GM12801 (cell line): ENCODE data around the gene PRDM12.

Experiments
- TF ChIP-seq, protein P1 (sequence below): IDR thresholded peaks from one replicate; pipeline ENCODE4 v1.5.1; 2011; ENCODE audit warnings: control low read depth; ENCODE audit not compliant: insufficient read length; ENCODE audit errors: extremely low read depth

Gene PRDM12

DNA sequence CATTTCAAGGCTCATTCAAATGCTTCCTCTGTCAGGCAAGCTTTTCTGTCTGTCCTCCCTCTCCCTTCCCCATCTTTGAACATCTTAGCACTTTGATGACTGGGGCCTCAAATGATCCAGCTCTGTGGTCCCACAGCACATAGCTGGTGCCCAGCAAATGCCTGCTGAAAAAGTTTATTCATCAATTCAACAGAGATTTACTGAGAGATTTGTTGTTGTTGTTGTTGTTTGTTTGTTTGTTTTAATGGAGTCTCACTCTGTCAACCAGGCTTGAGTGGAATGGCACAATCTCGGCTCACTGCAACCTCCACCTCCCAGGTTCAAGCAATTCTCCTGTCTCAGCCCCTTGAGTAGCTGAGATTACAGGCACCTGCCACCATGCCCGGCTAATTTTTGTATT lies 23.2 kb downstream of the PRDM12 start:
- TF ChIP-seq, protein P1, sequence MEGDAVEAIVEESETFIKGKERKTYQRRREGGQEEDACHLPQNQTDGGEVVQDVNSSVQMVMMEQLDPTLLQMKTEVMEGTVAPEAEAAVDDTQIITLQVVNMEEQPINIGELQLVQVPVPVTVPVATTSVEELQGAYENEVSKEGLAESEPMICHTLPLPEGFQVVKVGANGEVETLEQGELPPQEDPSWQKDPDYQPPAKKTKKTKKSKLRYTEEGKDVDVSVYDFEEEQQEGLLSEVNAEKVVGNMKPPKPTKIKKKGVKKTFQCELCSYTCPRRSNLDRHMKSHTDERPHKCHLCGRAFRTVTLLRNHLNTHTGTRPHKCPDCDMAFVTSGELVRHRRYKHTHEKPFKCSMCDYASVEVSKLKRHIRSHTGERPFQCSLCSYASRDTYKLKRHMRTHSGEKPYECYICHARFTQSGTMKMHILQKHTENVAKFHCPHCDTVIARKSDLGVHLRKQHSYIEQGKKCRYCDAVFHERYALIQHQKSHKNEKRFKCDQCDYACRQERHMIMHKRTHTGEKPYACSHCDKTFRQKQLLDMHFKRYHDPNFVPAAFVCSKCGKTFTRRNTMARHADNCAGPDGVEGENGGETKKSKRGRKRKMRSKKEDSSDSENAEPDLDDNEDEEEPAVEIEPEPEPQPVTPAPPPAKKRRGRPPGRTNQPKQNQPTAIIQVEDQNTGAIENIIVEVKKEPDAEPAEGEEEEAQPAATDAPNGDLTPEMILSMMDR = no peak

DNA sequence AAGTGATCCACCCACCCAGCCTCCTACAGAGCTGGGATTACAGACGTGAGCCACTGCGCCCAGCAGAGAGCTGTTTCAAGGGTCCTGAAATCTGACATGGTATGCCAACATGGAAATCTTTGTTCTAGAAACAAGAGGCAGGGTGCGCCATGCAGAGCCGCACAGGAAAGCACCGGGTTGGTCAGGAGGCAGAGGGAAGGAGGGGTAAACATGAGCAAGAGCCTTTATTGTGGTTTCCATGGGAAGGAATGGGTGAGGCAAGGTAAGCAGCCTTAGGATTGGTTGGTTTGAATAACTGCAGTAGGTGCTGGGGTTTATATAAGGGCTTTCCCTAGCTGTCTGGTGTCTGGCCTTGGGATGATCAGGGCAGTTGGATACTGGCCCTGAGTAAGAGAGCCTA lies 23.7 kb downstream of the PRDM12 start:
- TF ChIP-seq, protein P1 = no peak

DNA sequence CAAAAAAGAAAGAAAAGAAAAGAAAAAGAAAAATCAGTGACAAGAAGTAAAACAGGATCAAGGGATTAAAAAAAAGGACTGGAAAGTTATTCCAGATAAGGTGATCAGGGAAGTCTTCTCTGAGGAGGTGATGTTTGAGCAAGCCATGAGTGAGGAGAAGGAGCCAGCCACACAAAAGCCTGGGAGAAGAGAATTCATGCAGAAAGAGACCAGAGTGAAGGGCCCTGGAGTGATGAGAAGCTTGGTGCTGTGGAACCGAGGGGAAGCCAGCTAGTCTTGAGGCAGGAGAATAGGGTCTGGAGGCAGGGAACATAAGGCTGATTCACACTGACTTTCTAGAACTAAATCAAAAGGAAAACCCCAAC lies 25.2 kb downstream of the PRDM12 start:
- TF ChIP-seq, protein P1 = no peak

DNA sequence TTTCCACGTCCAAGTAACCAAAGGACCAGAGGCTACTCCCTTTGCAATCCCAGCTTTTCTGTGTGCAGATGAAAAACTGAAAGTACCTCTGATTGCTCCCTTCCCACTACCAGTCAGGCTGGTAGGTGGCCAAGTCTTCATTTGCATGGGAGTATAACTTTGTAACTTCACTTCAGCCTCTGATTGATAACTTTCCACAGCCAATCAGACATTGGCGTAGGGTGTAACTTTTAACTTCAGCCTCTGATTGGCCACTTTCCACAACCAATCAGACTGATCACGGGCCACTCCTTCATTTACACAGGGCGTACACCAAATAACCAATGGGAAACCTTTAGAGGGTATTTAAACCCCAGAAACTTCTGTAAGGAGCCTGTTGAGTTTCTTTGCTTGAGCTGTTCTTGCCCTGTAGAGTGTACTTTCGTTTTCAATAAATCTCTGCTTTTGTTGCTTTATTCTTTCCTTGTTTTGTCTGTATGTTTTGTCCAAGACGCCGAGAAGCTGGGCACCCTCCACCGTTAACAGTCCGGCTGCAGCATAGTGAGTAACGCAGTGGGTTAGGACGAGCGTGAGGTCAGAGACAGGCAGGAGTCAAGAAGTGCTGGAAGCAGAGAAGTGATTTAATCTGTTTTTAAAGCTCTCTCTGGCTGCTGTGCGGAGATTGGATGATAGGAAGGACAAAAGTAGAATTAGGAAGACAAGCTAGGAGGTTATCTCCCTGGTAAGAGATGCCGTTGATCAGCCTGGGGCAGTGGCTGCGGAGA lies 25.7 kb downstream of the PRDM12 start:
- TF ChIP-seq, protein P1 = no peak

DNA sequence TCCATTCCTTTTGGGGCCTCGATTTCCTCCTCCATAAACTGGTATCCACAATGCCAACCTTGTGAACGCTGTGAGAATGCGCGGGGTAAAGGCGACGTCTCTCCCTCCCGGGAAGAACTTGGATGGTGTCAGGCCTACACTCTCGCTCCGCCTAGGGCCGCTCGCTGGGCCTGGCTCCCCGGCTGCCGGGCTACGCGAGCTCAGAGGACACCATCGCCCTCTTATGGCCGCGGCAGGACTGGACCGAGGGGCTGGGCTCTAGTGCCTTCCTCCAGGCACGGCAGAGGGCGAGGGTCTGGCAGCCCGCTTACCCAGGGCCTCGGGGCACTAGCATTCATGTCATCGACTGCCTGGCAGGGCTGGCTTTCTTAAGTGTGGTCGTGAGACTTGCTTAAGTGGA lies 27.9 kb downstream of the PRDM12 start:
- TF ChIP-seq, protein P1 = no peak

DNA sequence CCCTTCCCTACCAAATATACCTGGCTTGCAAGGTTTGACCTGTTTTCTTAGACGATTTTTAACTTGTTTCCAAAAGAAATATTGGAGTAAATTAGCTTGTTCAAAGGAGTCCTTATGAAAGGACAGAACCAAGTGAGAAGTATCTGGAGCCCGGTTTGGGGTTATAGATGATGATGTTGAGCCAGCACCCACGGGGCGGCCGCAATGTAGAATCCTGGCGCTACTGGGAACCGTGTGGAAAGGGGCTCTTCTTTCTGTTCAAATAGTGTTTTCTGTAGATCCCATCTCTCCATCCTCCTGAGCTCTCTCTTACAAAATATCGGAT lies 28.7 kb downstream of the PRDM12 start:
- TF ChIP-seq, protein P1 = no peak

DNA sequence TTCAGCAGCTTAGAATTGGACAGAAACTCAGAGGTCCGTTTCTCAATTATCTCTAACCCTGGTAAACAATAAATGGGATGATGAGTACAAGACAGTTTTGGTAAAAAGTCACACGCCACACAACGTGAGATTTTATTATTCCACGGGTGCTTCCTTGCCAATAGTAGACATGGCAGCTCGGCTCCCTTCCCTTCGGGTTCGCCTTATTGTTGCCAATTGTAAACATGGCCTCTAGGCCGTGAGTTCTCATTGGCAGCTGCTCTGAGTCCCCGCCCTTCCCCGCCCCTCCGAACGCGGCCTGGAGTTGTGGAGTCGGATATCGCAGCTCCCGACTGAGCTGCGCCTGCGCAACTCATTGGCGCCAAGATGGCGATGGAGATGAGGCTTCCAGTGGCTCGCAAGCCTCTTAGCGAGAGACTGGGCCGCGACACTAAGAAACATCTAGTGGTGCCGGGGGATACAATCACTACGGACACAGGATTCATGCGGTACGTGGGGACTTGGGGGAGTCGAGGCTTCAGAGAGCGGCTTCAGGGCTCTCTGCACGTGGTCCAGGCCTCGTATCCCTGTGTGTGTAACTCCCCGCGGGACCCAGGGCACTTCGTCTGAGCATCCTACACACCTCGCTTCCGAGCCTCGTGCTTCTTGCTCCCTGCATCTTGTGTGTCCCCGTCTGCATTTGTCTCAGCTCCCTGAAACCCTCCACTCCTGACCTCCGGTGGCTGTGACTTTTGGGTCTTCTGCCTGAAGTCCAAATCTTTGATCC lies 29.2 kb downstream of the PRDM12 start, which contains the start of gene EXOSC2:
TSS of gene EXOSC2 (plus strand) at position 355 of the 766 bp plus-strand sequence. CDS start at position 367, 12 bp downstream.
- TF ChIP-seq, protein P1 = no peak
